GM23248 (cell line): ENCODE data around the gene ACCS.

Source experiments
- EZH2 ChIP-seq: fragments of 200-600 bp; sonication (generic); IDR thresholded peaks from 2 replicates; pipeline ENCODE4 v1.6.1; 2018; ENCODE audit warnings: antibody characterized with exemption, mild to moderate bottlenecking; ENCODE audit not compliant: insufficient read depth, poor library complexity, severe bottlenecking
- EZH2phosphoT487 ChIP-seq: fragments of 200-600 bp; sonication (generic); IDR thresholded peaks from 2 replicates; pipeline ENCODE4 v1.6.1; 2018; ENCODE audit warnings: antibody characterized with exemption, moderate library complexity, mild to moderate bottlenecking, low read depth; ENCODE audit not compliant: insufficient read depth

DNA sequence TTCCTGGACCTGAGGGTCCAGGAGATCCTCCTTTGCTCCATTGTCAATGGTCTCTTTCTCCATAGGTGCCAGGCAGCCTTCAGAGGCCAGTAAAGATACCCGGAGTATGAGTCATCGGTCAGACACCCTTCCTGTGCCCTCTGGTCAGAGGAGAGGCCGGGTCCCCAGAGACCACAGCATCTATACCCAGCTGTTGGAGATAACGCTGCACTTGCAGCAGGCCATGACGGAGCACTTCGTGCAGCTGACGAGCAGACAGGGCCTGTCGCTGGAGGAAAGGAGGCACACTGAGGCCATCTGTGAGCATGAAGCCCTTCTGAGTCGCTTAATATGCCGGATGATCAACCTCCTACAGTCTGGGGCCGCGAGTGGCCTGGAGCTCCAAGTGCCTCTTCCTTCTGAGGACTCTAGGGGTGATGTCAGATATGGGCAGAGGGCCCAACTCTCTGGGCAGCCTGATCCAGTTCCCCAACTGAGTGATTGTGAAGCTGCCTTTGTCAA lies 18.1 kb upstream of the ACCS start, which contains the start of gene ACCSL:
- no peak for TF ChIP-seq EZH2
- TF ChIP-seq EZH2phosphoT487, result no peak
